SH-SY5Y (cell line): ENCODE data around the gene ITPRIPL2.

ENCODE experiments used
- GATA2 ChIP-seq: IDR thresholded peaks from 2 replicates; pipeline ENCODE4 v1.6.1; 2011; ENCODE audit warnings: mild to moderate bottlenecking, low read depth, low read length
- GATA3 ChIP-seq: IDR thresholded peaks from 2 replicates; pipeline ENCODE4 v1.6.1; 2011; ENCODE audit warnings: low read depth, mild to moderate bottlenecking, low read length, moderate library complexity

DNA sequence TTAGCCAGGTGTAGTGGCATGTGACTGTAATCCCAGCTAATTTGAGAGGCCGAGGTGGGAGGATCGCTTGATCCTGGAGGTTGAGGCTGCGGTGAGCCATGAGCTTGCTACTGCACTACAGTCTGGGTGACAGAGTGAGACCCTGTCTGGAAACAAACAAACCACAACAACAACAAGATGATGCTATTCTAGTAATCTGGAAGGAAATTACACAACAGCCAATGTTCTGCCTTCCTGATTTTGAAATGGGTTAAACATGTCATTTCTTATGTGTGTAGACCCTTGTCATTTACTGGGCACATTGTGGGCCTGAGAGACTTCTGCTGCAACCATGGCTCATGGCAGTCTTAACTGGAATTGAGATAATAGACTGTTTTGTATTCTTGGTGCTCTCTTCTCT, 40.4 kb upstream of the ITPRIPL2 start:
- TF ChIP-seq GATA2, result no peak
- TF ChIP-seq GATA3, result no peak
